CD4-positive, alpha-beta memory T cell (primary cell): ENCODE results near the gene DNAAF2. TPM values are rescaled to one million over a fixed set of nuclear protein-coding genes. Genes with fewer than 3 reads are reported as not detected.

ENCODE experiments used
- CTCF ChIA-PET: fragments of 350-600 bp; sonication (Branson Sonifier 250); formaldehyde crosslinking; loops from one replicate; lab custom pipeline; 2021; ENCODE audit warnings: inconsistent platforms; ENCODE audit not compliant: partially characterized antibody; lab: Charles Lee
- POLR2A ChIA-PET: fragments of 350-600 bp; sonication (Branson Sonifier 250); formaldehyde crosslinking; loops from one replicate; lab custom pipeline; 2021; ENCODE audit not compliant: partially characterized antibody; lab: Charles Lee
- DNase-seq, 5 donors: peaks; one replicate each; pipeline versions ENCODE4 v3.0.0 to v3.0.0-alpha.2; 2020 to 2022; ENCODE audit warnings: mixed read lengths in 1 of 5
- H3K27ac ChIP-seq: one replicate; pipeline ENCODE4 v1.7.0; 2013; ENCODE audit warnings: low read depth, low read length
- H3K27me3 ChIP-seq: 2 replicates; pipeline ENCODE4 v1.7.0; 2013; ENCODE audit warnings: mild to moderate bottlenecking, low read length, moderate library complexity; ENCODE audit not compliant: insufficient read depth
- H3K36me3 ChIP-seq: 2 replicates; pipeline ENCODE4 v1.7.0; 2013; ENCODE audit warnings: mild to moderate bottlenecking, low read length, moderate library complexity; ENCODE audit not compliant: insufficient read depth
- H3K4me1 ChIP-seq: 2 replicates; pipeline ENCODE4 v1.7.0; 2013; ENCODE audit warnings: mild to moderate bottlenecking, low read length, moderate library complexity; ENCODE audit not compliant: insufficient read depth
- H3K4me3 ChIP-seq, 2 donors: one replicate each; pipeline ENCODE4 v1.7.0; 2013; ENCODE audit warnings: low read length in 2 of 2, mild to moderate bottlenecking in 1 of 2
- H3K9me3 ChIP-seq, 2 donors: one replicate each; pipeline ENCODE4 v1.7.0; 2013; ENCODE audit warnings: low read length in 2 of 2, control low read depth in 1 of 2; ENCODE audit not compliant: control insufficient read depth in 1 of 2
- H3K27ac Mint-ChIP-seq, 7 donors: one replicate each; pipeline ENCODE4 v1.8.0; 2020 to 2021; ENCODE audit warnings: mixed read lengths in 7 of 7, mild to moderate bottlenecking in 6 of 7, inconsistent platforms in 3 of 7, moderate library complexity in 3 of 7
- H3K27me3 Mint-ChIP-seq, 2 donors: one replicate each; pipeline ENCODE4 v1.8.0; 2020 to 2021; ENCODE audit warnings: mixed read lengths in 2 of 2
- H3K36me3 Mint-ChIP-seq, 2 donors: one replicate each; pipeline ENCODE4 v1.8.0; 2020 to 2021; ENCODE audit warnings: mixed read lengths in 2 of 2, inconsistent platforms in 1 of 2, mild to moderate bottlenecking in 1 of 2
- H3K4me1 Mint-ChIP-seq, 4 donors: one replicate each; pipeline ENCODE4 v1.8.0; 2020 to 2021; ENCODE audit warnings: mixed read lengths in 4 of 4, mild to moderate bottlenecking in 1 of 4
- H3K4me3 Mint-ChIP-seq, 8 donors: one replicate each; pipeline ENCODE4 v1.8.0; 2020 to 2021; ENCODE audit warnings: mixed read lengths in 8 of 8, mild to moderate bottlenecking in 7 of 8, moderate library complexity in 6 of 8, inconsistent platforms in 3 of 8
- H3K9me3 Mint-ChIP-seq, 8 donors: one replicate each; pipeline ENCODE4 v1.8.0; 2020 to 2021; ENCODE audit warnings: mixed read lengths in 8 of 8, mild to moderate bottlenecking in 5 of 8, inconsistent platforms in 3 of 8, moderate library complexity in 1 of 8
- intact Hi-C: fragments of 100-400 bp; cut with micrococcal nuclease; formaldehyde crosslinking; loops from one replicate; pipeline ENCODE4 v1.15.1; 2023
- polyA plus RNA-seq, 2 donors: library from polyadenylated mRNA; unstranded; fragments of 300-500 nt; fragmentation: Illumina TruSeq; gene quantifications; one replicate each; pipeline ENCODE4 v1.2.3, GENCODE V29; 2021
- total RNA-seq, 2 experiments: library from RNA; stranded (reverse); gene quantifications; one replicate each; pipeline ENCODE4 v1.2.3, GENCODE V29; 2021

Gene DNAAF2
- total and polyA plus RNA-seq, 4 experiments from 2014 or later = 8.7 to 18.1 (median 13.9) TPM

DNA sequence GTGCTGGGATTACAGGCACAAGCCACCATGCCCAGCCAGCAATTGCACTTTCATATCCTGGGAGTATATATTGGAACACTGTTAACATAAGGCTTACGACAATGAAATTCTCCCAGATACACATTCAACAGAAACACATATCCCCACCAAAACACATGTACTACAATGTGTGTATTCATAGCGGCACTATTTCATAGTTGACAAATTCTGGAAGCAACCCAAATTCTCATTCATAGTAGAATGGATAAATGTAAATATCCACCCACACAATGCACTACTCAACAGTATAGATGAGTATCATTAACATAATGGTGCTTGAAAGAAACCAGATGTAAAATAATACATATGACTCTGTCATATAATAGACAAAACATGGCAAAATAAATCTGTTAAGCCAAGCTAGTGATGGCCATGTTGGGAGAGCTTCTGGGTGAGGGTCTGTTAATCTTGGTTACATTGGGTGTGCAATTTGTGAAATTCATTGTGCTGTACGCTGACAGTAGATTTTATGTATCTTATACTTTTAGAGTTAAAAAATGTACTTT, 2.6 kb upstream of the DNAAF2 start:
- no peaks in the 10 kb centered on the region for H3K36me3 ChIP-seq
- intact Hi-C loops = loop anchor here (10.0 kb wide), 1 partner anchor 897 kb away; the partner anchor contains the start of gene MAP4K5
- Mint-ChIP-seq H3K36me3 (peaks cover 20 to 40% of the 10 kb centered on the region in 2 donors), H3K9me3 (peaks cover 0 to 3% (median 0%) of the 10 kb centered on the region in 8 donors), H3K4me1 (peaks cover 36 to 83% (median 58%) of the 10 kb centered on the region in 4 donors), H3K27ac (peak overlapping the region; percentile 6 to 100 (median 87)), H3K4me3 (peak overlapping the region in 4 of 8 donors; percentile 4 to 52 (median 33)), H3K27me3 (peaks cover 0 to 1% of the 10 kb centered on the region in 2 donors)
- no peaks in the 10 kb centered on the region for H3K27me3 ChIP-seq
- no peak for DNase-seq
- H3K4me1 ChIP-seq = peaks cover 47% of the 10 kb centered on the region
- POLR2A ChIA-PET = interaction anchor here (7.5 to 10.7 kb wide), 2 partner anchors 15 to 131 kb away, joined by 153 to 413 read pairs; partner anchors contain the start of genes KLHDC2, MGAT2 and RPL36AL
- no peak overlapping the region for H3K4me3 ChIP-seq
- H3K9me3 ChIP-seq = no peaks in the 10 kb centered on the region
- no peak overlapping the region for H3K27ac ChIP-seq
- CTCF ChIA-PET = interaction anchor here (1.1 to 3.8 kb wide), 5 partner anchors 17 to 192 kb away, joined by 3 to 34 read pairs (median 5); partner anchors contain the start of genes KLHDC2, MGAT2 and RPL36AL

- peak overlapping the region; percentile 42 to 100 (median 87) for H3K27ac Mint-ChIP-seq
- POLR2A ChIA-PET = interaction anchor here (0.6 to 10.7 kb wide), 7 partner anchors 9 to 132 kb away, joined by 3 to 413 read pairs (median 15); partner anchors contain the start of genes KLHDC1, KLHDC2, MGAT2 and RPL36AL
Observed at GRCh38 chr14:49636866-49637265, 1.8 kb upstream of the DNAAF2 start.

GRCh38 chr14:49633640-49634546, 1.2 kb downstream of the DNAAF2 start:
- peaks cover 48% of the 10 kb centered on the region for H3K4me1 ChIP-seq
- DNase-seq = peak; percentile 92 to 95 (median 94)
- no peaks in the 10 kb centered on the region for H3K9me3 ChIP-seq
- H3K4me3 Mint-ChIP-seq = peak overlapping the region; percentile 95 to 100 (median 97)
- CTCF ChIA-PET = interaction anchor here (0.6 to 6.6 kb wide), 38 partner anchors 11 to 595 kb away, joined by 3 to 135 read pairs (median 4); partner anchors contain the start of genes KLHDC2, LRR1, MGAT2 and NEMF
- H3K4me3 ChIP-seq = peak overlapping the region; percentile 90 to 99
- H3K4me1 Mint-ChIP-seq = peaks cover 26 to 75% (median 43%) of the 10 kb centered on the region in 4 donors
- no peaks in the 10 kb centered on the region for H3K36me3 ChIP-seq
- H3K27ac Mint-ChIP-seq = peak overlapping the region; percentile 92 to 100 (median 96)
- H3K27me3 Mint-ChIP-seq = peaks cover 0 to 1% of the 10 kb centered on the region in 2 donors
- no peaks in the 10 kb centered on the region for H3K27me3 ChIP-seq
- peaks cover 0 to 3% (median 0%) of the 10 kb centered on the region in 8 donors for H3K9me3 Mint-ChIP-seq
- intact Hi-C loops = loop anchor here (1.0 to 10.0 kb wide), 13 partner anchors 14 to 901 kb away; partner anchors contain the start of genes DMAC2L, KLHDC1, KLHDC2 and L2HGDH
- peaks cover 6 to 34% of the 10 kb centered on the region in 2 donors for H3K36me3 Mint-ChIP-seq
- peak overlapping the region; percentile 99 for H3K27ac ChIP-seq
- POLR2A ChIA-PET = interaction anchor here (0.6 to 10.7 kb wide), 41 partner anchors 8 to 687 kb away, joined by 3 to 413 read pairs (median 4); partner anchors contain the start of genes KLHDC1, KLHDC2, LRR1 and MGAT2

More at GRCh38 chr14:49636866-49637265, 1.8 kb upstream of the DNAAF2 start:
- Histone ChIP-seq H3K27me3 (no peaks in the 10 kb centered on the region), H3K27ac (peak overlapping the region; percentile 99), H3K4me1 (peaks cover 47% of the 10 kb centered on the region), H3K4me3 (no peak overlapping the region), H3K9me3 (no peaks in the 10 kb centered on the region), H3K36me3 (no peaks in the 10 kb centered on the region)
- Mint-ChIP-seq H3K36me3 (peaks cover 20 to 40% of the 10 kb centered on the region in 2 donors), H3K27me3 (peaks cover 0 to 1% of the 10 kb centered on the region in 2 donors), H3K4me3 (peak overlapping the region; percentile 39 to 98 (median 74)), H3K9me3 (peaks cover 0 to 3% (median 0%) of the 10 kb centered on the region in 8 donors), H3K4me1 (peaks cover 32 to 83% (median 55%) of the 10 kb centered on the region in 4 donors)
- CTCF ChIA-PET = interaction anchor here (1.1 to 3.8 kb wide), 5 partner anchors 16 to 193 kb away, joined by 3 to 34 read pairs (median 5); partner anchors contain the start of genes KLHDC2, MGAT2 and RPL36AL
- DNase-seq = no peak
- intact Hi-C loops = loop anchor here (10.0 kb wide), 1 partner anchor 898 kb away; the partner anchor contains the start of gene MAP4K5

- no peaks in the 10 kb centered on the region for H3K9me3 ChIP-seq
- H3K4me1 Mint-ChIP-seq = peaks cover 28 to 66% (median 42%) of the 10 kb centered on the region in 4 donors
- CTCF ChIA-PET = interaction anchor here (0.7 to 7.1 kb wide), 6 partner anchors 9 to 228 kb away, joined by 3 to 135 read pairs (median 4); partner anchors contain the start of genes DNAAF2, KLHDC2, NEMF and POLE2
- no peaks in the 10 kb centered on the region for H3K27me3 ChIP-seq
- H3K27me3 Mint-ChIP-seq = no peaks in the 10 kb centered on the region
- peak overlapping the region; percentile 89 to 100 (median 93) for H3K27ac Mint-ChIP-seq
- peak overlapping the region; percentile 98 for H3K27ac ChIP-seq
- H3K4me1 ChIP-seq = peaks cover 53% of the 10 kb centered on the region
- POLR2A ChIA-PET = interaction anchor here (1.4 to 6.2 kb wide), 3 partner anchors 9 to 39 kb away, joined by 10 to 413 read pairs (median 197); partner anchors contain the start of genes DNAAF2, LRR1 and RPS29
- H3K36me3 Mint-ChIP-seq = peaks cover 5 to 45% of the 10 kb centered on the region in 2 donors
- intact Hi-C loops = no loop called here
- peak; percentile 33 to 80 (median 38) for DNase-seq
- no peaks in the 10 kb centered on the region for H3K36me3 ChIP-seq
- H3K4me3 ChIP-seq = peak overlapping the region; percentile 2 to 32
- H3K4me3 Mint-ChIP-seq = peak overlapping the region; percentile 72 to 98 (median 88)
- peaks cover 0 to 4% (median 0%) of the 10 kb centered on the region in 8 donors for H3K9me3 Mint-ChIP-seq
Observed at GRCh38 chr14:49623941-49624839, 10.9 kb downstream of the DNAAF2 start.

- DNase-seq = no peak
- no peaks in the 10 kb centered on the region for H3K27me3 Mint-ChIP-seq
- ChIA-PET POLR2A (interaction anchor here (0.9 to 6.2 kb wide), 4 partner anchors 10 to 229 kb away, joined by 3 to 413 read pairs (median 104); partner anchors contain the start of genes DNAAF2, LRR1, NEMF and RPS29), CTCF (interaction anchor here (1.5 to 7.1 kb wide), 2 partner anchors 10 to 229 kb away, joined by 5 to 135 read pairs; partner anchors contain the start of genes DNAAF2 and NEMF)
- Histone ChIP-seq H3K9me3 (no peaks in the 10 kb centered on the region), H3K4me1 (peaks cover 60% of the 10 kb centered on the region), H3K36me3 (peaks cover 4% of the 10 kb centered on the region), H3K4me3 (peak overlapping the region in 1 of 2 donors; percentile 2), H3K27ac (peak overlapping the region; percentile 98), H3K27me3 (no peaks in the 10 kb centered on the region)
- peaks cover 35 to 69% (median 45%) of the 10 kb centered on the region in 4 donors for H3K4me1 Mint-ChIP-seq
- H3K9me3 Mint-ChIP-seq = peaks cover 0 to 4% (median 0%) of the 10 kb centered on the region in 8 donors
- intact Hi-C loops = no loop called here
- peak overlapping the region; percentile 72 to 98 (median 88) for H3K4me3 Mint-ChIP-seq
- H3K36me3 Mint-ChIP-seq = peaks cover 11 to 53% of the 10 kb centered on the region in 2 donors
- peak overlapping the region; percentile 89 to 100 (median 93) for H3K27ac Mint-ChIP-seq
Observed at GRCh38 chr14:49623387-49623786, 11.7 kb downstream of the DNAAF2 start.
